Astrocyte (in vitro differentiated cells and primary cell): ENCODE data around the gene SUN3. TPM values are rescaled to one million over a fixed set of nuclear protein-coding genes. Genes with fewer than 3 reads are reported as not detected.

Experiments used
- DNase-seq: peaks from one replicate; pipeline ENCODE4 v3.0.0-alpha.2; 2010; ENCODE audit warnings: low read depth
- FAIRE-seq: peaks from 2 replicates; lab custom pipeline; 2011; peaks lifted over from hg19 to GRCh38; lab: Jason Lieb, UNC
- H2AFZ ChIP-seq: 2 replicates; pipeline ENCODE4 v1.6.0; 2012; ENCODE audit warnings: low read depth, low read length, inconsistent platforms
- H3K27ac ChIP-seq: 2 replicates; pipeline ENCODE4 v1.5.1; 2011; ENCODE audit warnings: low read depth, low read length, inconsistent platforms
- H3K27me3 ChIP-seq: 2 replicates; pipeline ENCODE4 v1.6.0; 2011; ENCODE audit warnings: low read length, inconsistent platforms; ENCODE audit not compliant: insufficient read depth
- H3K36me3 ChIP-seq: 2 replicates; pipeline ENCODE4 v1.5.1; 2011; ENCODE audit warnings: low read length, inconsistent platforms; ENCODE audit not compliant: insufficient read depth
- H3K4me1 ChIP-seq: 2 replicates; pipeline ENCODE4 v1.5.1; 2011; ENCODE audit warnings: low read length, inconsistent platforms; ENCODE audit not compliant: insufficient read depth
- H3K4me2 ChIP-seq: 2 replicates; pipeline ENCODE4 v1.6.0; 2012; ENCODE audit warnings: low read length, inconsistent platforms
- H3K4me3 ChIP-seq: 2 replicates; pipeline ENCODE4 v1.5.1; 2011; ENCODE audit warnings: low read depth, mild to moderate bottlenecking, low read length, inconsistent platforms; ENCODE audit not compliant: insufficient read depth
- H3K79me2 ChIP-seq: 2 replicates; pipeline ENCODE4 v1.6.0; 2012; ENCODE audit warnings: mild to moderate bottlenecking, low read length, inconsistent platforms; ENCODE audit not compliant: insufficient read depth
- H3K9ac ChIP-seq: 2 replicates; pipeline ENCODE4 v1.6.0; 2012; ENCODE audit warnings: mild to moderate bottlenecking, low read length, inconsistent platforms
- H3K9me3 ChIP-seq: 2 replicates; pipeline ENCODE4 v1.5.1; 2012; ENCODE audit warnings: low read depth, mild to moderate bottlenecking, low read length, inconsistent platforms; ENCODE audit not compliant: insufficient read depth
- H4K20me1 ChIP-seq: 2 replicates; pipeline ENCODE4 v1.6.0; 2012; ENCODE audit warnings: low read length, inconsistent platforms; ENCODE audit not compliant: insufficient read depth
- H3K27ac Mint-ChIP-seq: one replicate; pipeline ENCODE4 v1.8.0; 2021; ENCODE audit warnings: mild to moderate bottlenecking, mixed read lengths; ENCODE audit not compliant: unreplicated experiment
- H3K27me3 Mint-ChIP-seq: one replicate; pipeline ENCODE4 v1.8.0; 2021; ENCODE audit warnings: low read depth, mixed read lengths; ENCODE audit not compliant: unreplicated experiment
- H3K36me3 Mint-ChIP-seq: one replicate; pipeline ENCODE4 v1.8.0; 2021; ENCODE audit warnings: low read depth, mixed read lengths; ENCODE audit not compliant: unreplicated experiment
- H3K4me1 Mint-ChIP-seq: one replicate; pipeline ENCODE4 v1.8.0; 2021; ENCODE audit warnings: low read depth, mixed read lengths; ENCODE audit not compliant: unreplicated experiment
- H3K4me3 Mint-ChIP-seq: one replicate; pipeline ENCODE4 v1.8.0; 2021; ENCODE audit warnings: mild to moderate bottlenecking, moderate library complexity, mixed read lengths; ENCODE audit not compliant: unreplicated experiment
- H3K9me3 Mint-ChIP-seq: one replicate; pipeline ENCODE4 v1.8.0; 2021; ENCODE audit warnings: mild to moderate bottlenecking, mixed read lengths; ENCODE audit not compliant: unreplicated experiment
- CTCF ChIP-seq: IDR thresholded peaks from 2 replicates; pipeline ENCODE4 v1.5.1; 2011; ENCODE audit warnings: low read depth, mild to moderate bottlenecking, inconsistent platforms, low read length, moderate library complexity; ENCODE audit not compliant: insufficient read depth
- EZH2 ChIP-seq: IDR thresholded peaks from 2 replicates; pipeline ENCODE4 v1.6.1; 2012; ENCODE audit warnings: mild to moderate bottlenecking, low read length, inconsistent platforms; ENCODE audit not compliant: insufficient read depth
- total RNA-seq: library from RNA; stranded (reverse); gene quantifications from 2 replicates; pipeline ENCODE4 v1.2.1, GENCODE V29; 2021

SUN3 gene
- total RNA-seq, 1 donor from 2014 or later, result not detected

GRCh38 chr7:47939425-47940036 lies 89.4 kb downstream of the SUN3 start:
- DNase-seq (no peak), FAIRE-seq (no peak)
- no peaks in the 10 kb centered on the region for H3K9me3 Mint-ChIP-seq
- H3K27ac ChIP-seq, result no peak overlapping the region
- H3K27ac Mint-ChIP-seq, result no peak overlapping the region
- peaks cover 2% of the 10 kb centered on the region for H3K36me3 Mint-ChIP-seq
- H3K36me3 ChIP-seq, result no peaks in the 10 kb centered on the region
- H3K4me3 Mint-ChIP-seq, result no peak overlapping the region
- H3K4me1 ChIP-seq, result peaks cover 21% of the 10 kb centered on the region
- no peak overlapping the region for H3K4me2 ChIP-seq
- peak overlapping the region; percentile 77 for H3K9ac ChIP-seq
- H4K20me1 ChIP-seq, result no peaks in the 10 kb centered on the region
- peaks cover 29% of the 10 kb centered on the region for H3K4me1 Mint-ChIP-seq
- no peaks in the 10 kb centered on the region for H3K27me3 Mint-ChIP-seq
- no peaks in the 10 kb centered on the region for H3K9me3 ChIP-seq
- no peak overlapping the region for H2AFZ ChIP-seq
- TF ChIP-seq CTCF (no peak), EZH2 (no peak)
- H3K27me3 ChIP-seq, result no peaks in the 10 kb centered on the region
- no peaks in the 10 kb centered on the region for H3K79me2 ChIP-seq
- no peak overlapping the region for H3K4me3 ChIP-seq

- H3K9me3 ChIP-seq, result no peaks in the 10 kb centered on the region
- H3K79me2 ChIP-seq, result no peaks in the 10 kb centered on the region
- no peak overlapping the region for H3K4me2 ChIP-seq
- peaks cover 21% of the 10 kb centered on the region for H3K4me1 ChIP-seq
- H3K27ac ChIP-seq, result no peak overlapping the region
- H3K4me3 Mint-ChIP-seq, result no peak overlapping the region
- H2AFZ ChIP-seq, result no peak overlapping the region
- peaks cover 28% of the 10 kb centered on the region for H3K4me1 Mint-ChIP-seq
- H3K36me3 Mint-ChIP-seq, result peaks cover 2% of the 10 kb centered on the region
- no peaks in the 10 kb centered on the region for H3K27me3 Mint-ChIP-seq
- H4K20me1 ChIP-seq, result no peaks in the 10 kb centered on the region
- no peaks in the 10 kb centered on the region for H3K9me3 Mint-ChIP-seq
- H3K4me3 ChIP-seq, result no peak overlapping the region
- no peaks in the 10 kb centered on the region for H3K36me3 ChIP-seq
- TF ChIP-seq EZH2 (no peak), CTCF (no peak)
- no peaks in the 10 kb centered on the region for H3K27me3 ChIP-seq
- no peak overlapping the region for H3K27ac Mint-ChIP-seq
- H3K9ac ChIP-seq, result no peak overlapping the region
- no peak for FAIRE-seq
- no peak for DNase-seq
Observed at GRCh38 chr7:47938574-47939165, 90.2 kb downstream of the SUN3 start.
